Measurements from ENCODE around the gene WDR44.

- no peak for TF ChIP-seq MLLT1 (IDR thresholded peaks at IDR 0.05)
- no peak for TF ChIP-seq CTCF (IDR thresholded peaks at IDR 0.05 in 2 of 3, conservative IDR thresholded peaks at IDR 0.05 in 1 of 3; ENCODE audit: control insufficient read depth in 2 of 3, extremely low read depth in 1 of 3, insufficient read depth in 1 of 3, low read depth in 3 of 3, low read length in 3 of 3)
- TF ChIP-seq CREB1 (IDR thresholded peaks at IDR 0.05; ENCODE audit: low read depth), result no peak
- no peak for TF ChIP-seq POLR2A (IDR thresholded peaks at IDR 0.05; ENCODE audit: low read depth, low read length)
- TF ChIP-seq HCFC1 (IDR thresholded peaks at IDR 0.05; ENCODE audit: low read length), result no peak
- TF ChIP-seq IRF3 (IDR thresholded peaks at IDR 0.05), result no peak
- no peak for TF ChIP-seq USF2 (IDR thresholded peaks at IDR 0.05; ENCODE audit: borderline replicate concordance, low read depth, low read length)
- no peak for TF ChIP-seq HDAC6 (IDR thresholded peaks at IDR 0.05; ENCODE audit: unreplicated experiment)
- no peak for TF ChIP-seq ASH2L (IDR thresholded peaks at IDR 0.05; ENCODE audit: borderline replicate concordance, low read depth)
- no peak for TF ChIP-seq EZH2 (IDR thresholded peaks at IDR 0.05; ENCODE audit: borderline replicate concordance, control insufficient read depth, low read depth, low read length)
- TF ChIP-seq DPF2 (IDR thresholded peaks at IDR 0.05), result no peak
Measured at GRCh38 chrX:118493016-118493415, 147.1 kb downstream of the WDR44 start.

Data from GM12878 (cell line).